ENCODE results near the gene C20orf173.

- no peak for TF ChIP-seq SUZ12 (IDR thresholded peaks at IDR 0.05)
- no peak for TF ChIP-seq BHLHE40 (IDR thresholded peaks at IDR 0.05; ENCODE audit: borderline replicate concordance)
- no peak for TF ChIP-seq PKNOX1 (IDR thresholded peaks at IDR 0.05)
- no peak for TF ChIP-seq ARNT (IDR thresholded peaks at IDR 0.05)
- no peak for TF ChIP-seq TARDBP (IDR thresholded peaks at IDR 0.05)
- TF ChIP-seq FOXM1 (IDR thresholded peaks at IDR 0.05; ENCODE audit: borderline replicate concordance), result no peak
- no peak for TF ChIP-seq FOXK2 (IDR thresholded peaks at IDR 0.05)
- no peak for TF ChIP-seq ZNF384 (IDR thresholded peaks at IDR 0.05)
- TF ChIP-seq FOXA1 (IDR thresholded peaks at IDR 0.05), result no peak
- TF ChIP-seq SP1 (IDR thresholded peaks at IDR 0.05), result no peak
- no peak for TF ChIP-seq CTBP1 (IDR thresholded peaks at IDR 0.05; ENCODE audit: borderline replicate concordance)
- no peak for TF ChIP-seq HDGF (IDR thresholded peaks at IDR 0.05; ENCODE audit: borderline replicate concordance)
- no peak for TF ChIP-seq ELF4 (IDR thresholded peaks at IDR 0.05)
- no peak for TF ChIP-seq LEF1 (IDR thresholded peaks at IDR 0.05; ENCODE audit: borderline replicate concordance)
Observed at GRCh38 chr20:35518955-35519354, 10.5 kb downstream of the C20orf173 start.
